Astrocyte of the cerebellum (primary cell): Measurements from ENCODE around the gene CACNA1D.

Experiments used
- DNase-seq: peaks from one replicate; pipeline ENCODE4 v3.0.0-alpha.2; 2011; ENCODE audit warnings: low read depth
- H3K4me3 ChIP-seq: 2 replicates; pipeline ENCODE4 v1.5.1; 2011; ENCODE audit warnings: mild to moderate bottlenecking, low read depth, low read length, moderate library complexity
- CTCF ChIP-seq: IDR thresholded peaks from 2 replicates; pipeline ENCODE4 v1.5.1; 2012; ENCODE audit warnings: low read length, low read depth, moderate library complexity, mild to moderate bottlenecking; ENCODE audit errors: missing control alignments
- in situ Hi-C: cut with HindIII; loops from 2 replicates; pipeline ENCODE4 v1.10.0; 2017; ENCODE audit warnings: low sequenced_read_pairs

Gene CACNA1D

GRCh38 chr3:53824795-53825194 lies 330.4 kb downstream of the CACNA1D start:
- no peak overlapping the region for H3K4me3 ChIP-seq
- in situ Hi-C loops = no loop called here
- no peak for DNase-seq
- no peak for TF ChIP-seq CTCF

- in situ Hi-C loops = no loop called here
These were observed 331.6 kb downstream of the CACNA1D start for GRCh38 chr3:53826048-53826447.

GRCh38 chr3:53828581-53828980 lies 334.2 kb downstream of the CACNA1D start:
- DNase-seq = no peak
- in situ Hi-C loops = no loop called here
- no peak for TF ChIP-seq CTCF
- no peak overlapping the region for H3K4me3 ChIP-seq

More at GRCh38 chr3:53826048-53826447, 331.6 kb downstream of the CACNA1D start:
- no peak for TF ChIP-seq CTCF
- H3K4me3 ChIP-seq = no peak overlapping the region
- no peak for DNase-seq

GRCh38 chr3:53829605-53830004 lies 335.2 kb downstream of the CACNA1D start:
- TF ChIP-seq CTCF = no peak
- no peak overlapping the region for H3K4me3 ChIP-seq
- DNase-seq = no peak
- in situ Hi-C loops = no loop called here

GRCh38 chr3:53830944-53831343 lies 336.5 kb downstream of the CACNA1D start:
- DNase-seq = no peak
- in situ Hi-C loops = no loop called here
- TF ChIP-seq CTCF = no peak
- H3K4me3 ChIP-seq = no peak overlapping the region

GRCh38 chr3:53833053-53833645 lies 338.7 kb downstream of the CACNA1D start:
- no peak overlapping the region for H3K4me3 ChIP-seq
- TF ChIP-seq CTCF = no peak
- DNase-seq = no peak
- in situ Hi-C loops = no loop called here

GRCh38 chr3:53833700-53834099 lies 339.3 kb downstream of the CACNA1D start:
- in situ Hi-C loops = no loop called here
- no peak for DNase-seq
- H3K4me3 ChIP-seq = no peak overlapping the region
- TF ChIP-seq CTCF = no peak
